ENCODE results near the gene COLEC12. TPM values are rescaled to one million over a fixed set of nuclear protein-coding genes. Genes with fewer than 3 reads are reported as not detected.

COLEC12 gene
- total and polyA plus RNA-seq, 2 experiments from 2014 or later = 23.2 to 28.3 TPM

- Histone ChIP-seq H2AFZ (no peak overlapping the region), H3K4me3 (no peak overlapping the region), H3K4me1 (ENCODE audit: insufficient read depth) (peaks cover 13% of the 10 kb centered on the region), H4K20me1 (ENCODE audit: insufficient read depth, poor library complexity, severe bottlenecking) (no peaks in the 10 kb centered on the region), H3K9me2 (replicated peaks; ENCODE audit: insufficient read depth) (no peaks in the 10 kb centered on the region), H3K36me3 (replicated peaks; ENCODE audit: insufficient read depth, low read depth) (no peaks in the 10 kb centered on the region), H3K79me2 (no peaks in the 10 kb centered on the region), H3K4me2 (no peak overlapping the region), H3K27me3 (no peaks in the 10 kb centered on the region), H3K27ac (no peak overlapping the region), H3K9me3 (ENCODE audit: low read depth) (no peaks in the 10 kb centered on the region)
- 97% methylated on average over 3 of the region's 3 CpGs for WGBS (ENCODE audit: low lambda C conversion rate, missing lambda C conversion rate)
- DNase-seq (ENCODE audit: low spot score) = no peak
- no peak for TF ChIP-seq CTCF (IDR thresholded peaks at IDR 0.05; ENCODE audit: poor library complexity)
- no peak for TF ChIP-seq EZH2phosphoT487 (IDR thresholded peaks at IDR 0.05; ENCODE audit: low read depth, severe bottlenecking, unreplicated experiment)
- TF ChIP-seq EZH2 (IDR thresholded peaks at IDR 0.05; ENCODE audit: borderline replicate concordance) = no peak
These were observed 55.4 kb downstream of the COLEC12 start for GRCh38 chr18:445055-445454.

- Histone ChIP-seq H4K20me1 (ENCODE audit: insufficient read depth, poor library complexity, severe bottlenecking) (no peaks in the 10 kb centered on the region), H3K36me3 (replicated peaks; ENCODE audit: insufficient read depth, low read depth) (no peaks in the 10 kb centered on the region), H3K9me2 (replicated peaks; ENCODE audit: insufficient read depth) (no peaks in the 10 kb centered on the region), H3K4me2 (no peak overlapping the region), H2AFZ (no peak overlapping the region), H3K4me3 (no peak overlapping the region), H3K27ac (no peak overlapping the region), H3K79me2 (no peaks in the 10 kb centered on the region), H3K4me1 (ENCODE audit: insufficient read depth) (no peaks in the 10 kb centered on the region), H3K9me3 (ENCODE audit: low read depth) (no peaks in the 10 kb centered on the region), H3K27me3 (no peaks in the 10 kb centered on the region)
- no peak for TF ChIP-seq EZH2 (IDR thresholded peaks at IDR 0.05; ENCODE audit: borderline replicate concordance)
- TF ChIP-seq EZH2phosphoT487 (IDR thresholded peaks at IDR 0.05; ENCODE audit: low read depth, severe bottlenecking, unreplicated experiment) = no peak
- no peak for TF ChIP-seq CTCF (IDR thresholded peaks at IDR 0.05; ENCODE audit: poor library complexity)
- WGBS (ENCODE audit: low lambda C conversion rate, missing lambda C conversion rate) = 93% methylated on average over 2 of the region's 2 CpGs
- no peak for DNase-seq (ENCODE audit: low spot score)
These were observed 61.9 kb downstream of the COLEC12 start for GRCh38 chr18:438571-438970.

- Histone ChIP-seq H3K36me3 (replicated peaks; ENCODE audit: insufficient read depth, low read depth) (no peaks in the 10 kb centered on the region), H3K4me2 (no peak overlapping the region), H3K27ac (no peak overlapping the region), H3K4me3 (no peak overlapping the region), H3K9me3 (ENCODE audit: low read depth) (no peaks in the 10 kb centered on the region), H3K4me1 (ENCODE audit: insufficient read depth) (no peaks in the 10 kb centered on the region), H3K79me2 (no peaks in the 10 kb centered on the region), H3K9me2 (replicated peaks; ENCODE audit: insufficient read depth) (no peaks in the 10 kb centered on the region), H2AFZ (no peak overlapping the region), H4K20me1 (ENCODE audit: insufficient read depth, poor library complexity, severe bottlenecking) (no peaks in the 10 kb centered on the region), H3K27me3 (no peaks in the 10 kb centered on the region)
- DNase-seq (ENCODE audit: low spot score) = no peak
- TF ChIP-seq CTCF (IDR thresholded peaks at IDR 0.05; ENCODE audit: poor library complexity) (no peak), EZH2phosphoT487 (IDR thresholded peaks at IDR 0.05; ENCODE audit: low read depth, severe bottlenecking, unreplicated experiment) (no peak), EZH2 (IDR thresholded peaks at IDR 0.05; ENCODE audit: borderline replicate concordance) (no peak)
- WGBS (ENCODE audit: low lambda C conversion rate, missing lambda C conversion rate) = 90% methylated on average over 4 of the region's 4 CpGs
These were observed 64.6 kb downstream of the COLEC12 start for GRCh38 chr18:435940-436339.

GRCh38 chr18:434410-434809 lies 66.1 kb downstream of the COLEC12 start:
- Histone ChIP-seq H3K4me1 (ENCODE audit: insufficient read depth) (no peaks in the 10 kb centered on the region), H3K27me3 (no peaks in the 10 kb centered on the region), H3K9me3 (ENCODE audit: low read depth) (no peaks in the 10 kb centered on the region), H2AFZ (no peak overlapping the region), H3K27ac (no peak overlapping the region), H3K9me2 (replicated peaks; ENCODE audit: insufficient read depth) (no peaks in the 10 kb centered on the region), H3K4me3 (no peak overlapping the region), H4K20me1 (ENCODE audit: insufficient read depth, poor library complexity, severe bottlenecking) (no peaks in the 10 kb centered on the region), H3K4me2 (no peak overlapping the region), H3K79me2 (no peaks in the 10 kb centered on the region), H3K36me3 (replicated peaks; ENCODE audit: insufficient read depth, low read depth) (no peaks in the 10 kb centered on the region)
- WGBS (ENCODE audit: low lambda C conversion rate, missing lambda C conversion rate) = 0% methylated on average over 1 of the region's 1 CpG
- TF ChIP-seq EZH2phosphoT487 (IDR thresholded peaks at IDR 0.05; ENCODE audit: low read depth, severe bottlenecking, unreplicated experiment) (no peak), EZH2 (IDR thresholded peaks at IDR 0.05; ENCODE audit: borderline replicate concordance) (no peak), CTCF (IDR thresholded peaks at IDR 0.05; ENCODE audit: poor library complexity) (no peak)
- no peak for DNase-seq (ENCODE audit: low spot score)
